A549 (cell line): ENCODE results near the gene GAS6.

ENCODE experiments used
- CBX8 ChIP-seq: fragments of 200-600 bp; sonication (generic); IDR thresholded peaks from 2 replicates; pipeline ENCODE4 v1.6.1; 2016
- EHF ChIP-seq: fragments of 250-450 bp; sonication (Bioruptor Pico); IDR thresholded peaks from 2 replicates; pipeline ENCODE4 v1.5.0; 2020; ENCODE audit warnings: mild to moderate bottlenecking
- ESRRA ChIP-seq: fragments of 150-350 bp; IDR thresholded peaks from 2 replicates; pipeline ENCODE4 v1.6.1; 2014; ENCODE audit warnings: mild to moderate bottlenecking, low read length, borderline replicate concordance
- HDAC2 ChIP-seq: fragments of 200-600 bp; sonication (generic); IDR thresholded peaks from 2 replicates; pipeline ENCODE4 v1.6.1; 2016
- JUN ChIP-seq, 2 experiments: fragments of >200 bp; sonication (Bioruptor Twin); formaldehyde crosslinking; IDR thresholded peaks; 2 replicates in 1 of 2; 3 replicates in 1 of 2; pipeline ENCODE4 v1.6.1; 2016 to 2017
- MYC ChIP-seq: IDR thresholded peaks from 2 replicates; pipeline ENCODE4 v1.6.1; 2012; ENCODE audit warnings: mild to moderate bottlenecking, inconsistent platforms, low read length, improper control_type of control experiment, borderline replicate concordance
- PHF8 ChIP-seq: fragments of 200-600 bp; sonication (generic); IDR thresholded peaks from 2 replicates; pipeline ENCODE4 v1.6.1; 2016; ENCODE audit warnings: low read depth, mild to moderate bottlenecking, antibody characterized with exemption, moderate library complexity, borderline replicate concordance
- RCOR1 ChIP-seq: fragments of 150-350 bp; IDR thresholded peaks from 2 replicates; pipeline ENCODE4 v1.6.1; 2014; ENCODE audit warnings: antibody characterized with exemption, low read length, low read depth
- ZFP36 ChIP-seq: fragments of 450-650 bp; IDR thresholded peaks from 2 replicates; pipeline ENCODE4 v1.6.1; 2014; ENCODE audit warnings: borderline replicate concordance; ENCODE audit not compliant: partially characterized antibody
- TF ChIP-seq, protein P1 (sequence below): fragments of >200 bp; sonication (Bioruptor Twin); formaldehyde crosslinking; IDR thresholded peaks from 3 replicates; pipeline ENCODE4 v1.5.1; 2016

DNA sequence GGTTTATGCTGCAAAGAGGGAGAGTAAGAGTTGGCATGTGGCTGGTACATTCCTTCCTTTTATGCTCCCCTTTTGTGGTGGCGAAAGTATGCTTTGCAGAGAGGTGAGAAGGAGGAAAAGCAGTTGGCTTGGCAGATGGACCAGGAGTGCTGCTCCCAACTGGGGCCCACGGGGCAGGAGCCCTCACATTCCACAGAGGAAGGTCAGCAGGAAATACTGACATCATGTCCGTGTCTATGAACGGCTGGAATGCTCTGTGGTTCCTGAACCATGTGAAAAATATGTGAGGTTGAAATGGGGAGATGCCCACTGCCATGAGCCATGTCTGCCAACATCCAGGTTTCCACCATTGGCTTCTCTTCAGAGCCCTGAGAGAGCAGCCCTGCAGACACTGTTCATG lies 33.3 kb upstream of the GAS6 start:
- TF ChIP-seq ESRRA, result no peak
- TF ChIP-seq, protein P1, sequence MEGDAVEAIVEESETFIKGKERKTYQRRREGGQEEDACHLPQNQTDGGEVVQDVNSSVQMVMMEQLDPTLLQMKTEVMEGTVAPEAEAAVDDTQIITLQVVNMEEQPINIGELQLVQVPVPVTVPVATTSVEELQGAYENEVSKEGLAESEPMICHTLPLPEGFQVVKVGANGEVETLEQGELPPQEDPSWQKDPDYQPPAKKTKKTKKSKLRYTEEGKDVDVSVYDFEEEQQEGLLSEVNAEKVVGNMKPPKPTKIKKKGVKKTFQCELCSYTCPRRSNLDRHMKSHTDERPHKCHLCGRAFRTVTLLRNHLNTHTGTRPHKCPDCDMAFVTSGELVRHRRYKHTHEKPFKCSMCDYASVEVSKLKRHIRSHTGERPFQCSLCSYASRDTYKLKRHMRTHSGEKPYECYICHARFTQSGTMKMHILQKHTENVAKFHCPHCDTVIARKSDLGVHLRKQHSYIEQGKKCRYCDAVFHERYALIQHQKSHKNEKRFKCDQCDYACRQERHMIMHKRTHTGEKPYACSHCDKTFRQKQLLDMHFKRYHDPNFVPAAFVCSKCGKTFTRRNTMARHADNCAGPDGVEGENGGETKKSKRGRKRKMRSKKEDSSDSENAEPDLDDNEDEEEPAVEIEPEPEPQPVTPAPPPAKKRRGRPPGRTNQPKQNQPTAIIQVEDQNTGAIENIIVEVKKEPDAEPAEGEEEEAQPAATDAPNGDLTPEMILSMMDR, result no peak
- no peak for TF ChIP-seq JUN (IDR thresholded peaks at IDR 0.05)
- TF ChIP-seq RCOR1, result no peak
- no peak for TF ChIP-seq PHF8
- TF ChIP-seq HDAC2, result no peak
- TF ChIP-seq MYC, result no peak
- TF ChIP-seq ZFP36, result no peak
- TF ChIP-seq CBX8, result no peak
- TF ChIP-seq EHF (CRISPR knock-in tag), result no peak
